Loucy (cell line): ENCODE data around the gene TAC4.
A peak's percentile ranks its signal among the peaks of the same experiment; 100 is the strongest.

Experiments used
- H2AFZ ChIP-seq: fragments of 200-600 bp; sonication (generic); 2 replicates; pipeline ENCODE4 v1.6.0; 2016; ENCODE audit warnings: antibody characterized with exemption, mild to moderate bottlenecking, low read length, moderate library complexity
- H3F3A ChIP-seq: fragments of 200-600 bp; 2 replicates; pipeline ENCODE4 v1.6.0; 2016; ENCODE audit warnings: antibody characterized with exemption, low read depth, mild to moderate bottlenecking
- H3K27me3 ChIP-seq: fragments of 200-600 bp; sonication (generic); 2 replicates; pipeline ENCODE4 v1.6.1; 2014; ENCODE audit warnings: low read length, mild to moderate bottlenecking; ENCODE audit not compliant: insufficient read depth, poor library complexity, severe bottlenecking
- H3K36me3 ChIP-seq: fragments of 200-600 bp; sonication (generic); 2 replicates; pipeline ENCODE4 v1.6.1; 2016; ENCODE audit warnings: low read length; ENCODE audit not compliant: insufficient read depth
- H3K4me1 ChIP-seq: fragments of 200-600 bp; sonication (generic); 2 replicates; pipeline ENCODE4 v1.5.1; 2014; ENCODE audit warnings: low read length, mild to moderate bottlenecking; ENCODE audit not compliant: insufficient read depth, poor library complexity, severe bottlenecking
- H3K4me2 ChIP-seq: fragments of 200-600 bp; sonication (generic); 2 replicates; pipeline ENCODE4 v1.6.0; 2014; ENCODE audit warnings: antibody characterized with exemption, low read length, low read depth, mild to moderate bottlenecking; ENCODE audit not compliant: poor library complexity, severe bottlenecking
- H3K4me3 ChIP-seq: fragments of 200-600 bp; sonication (generic); 2 replicates; pipeline ENCODE4 v1.5.1; 2014; ENCODE audit warnings: low read length, mild to moderate bottlenecking, mixed read lengths; ENCODE audit not compliant: poor library complexity, severe bottlenecking
- H3K79me2 ChIP-seq: fragments of 200-600 bp; sonication (generic); 2 replicates; pipeline ENCODE4 v1.6.1; 2014; ENCODE audit warnings: low read length; ENCODE audit not compliant: insufficient read depth
- H3K9ac ChIP-seq: fragments of 200-600 bp; sonication (generic); 2 replicates; pipeline ENCODE4 v1.6.0; 2014; ENCODE audit warnings: mild to moderate bottlenecking, low read depth, low read length, moderate library complexity; ENCODE audit not compliant: poor library complexity, severe bottlenecking
- H3K9me2 ChIP-seq: fragments of 200-600 bp; sonication (generic); replicated peaks from 2 replicates; pipeline ENCODE4 v1.6.1; 2016; ENCODE audit warnings: low read depth, low read length, mixed read lengths
- H3K9me3 ChIP-seq: fragments of 200-600 bp; sonication (generic); 2 replicates; pipeline ENCODE4 v1.6.1; 2014; ENCODE audit warnings: mild to moderate bottlenecking, antibody characterized with exemption, low read length, low read depth; ENCODE audit not compliant: insufficient read depth
- H4K20me1 ChIP-seq: fragments of 200-600 bp; sonication (generic); 2 replicates; pipeline ENCODE4 v1.6.0; 2014; ENCODE audit warnings: antibody characterized with exemption, low read length, mild to moderate bottlenecking; ENCODE audit not compliant: insufficient read depth, poor library complexity, severe bottlenecking
- EZH2phosphoT487 ChIP-seq: fragments of 200-600 bp; IDR thresholded peaks from 2 replicates; pipeline ENCODE4 v1.6.1; 2018; ENCODE audit warnings: antibody characterized with exemption, mild to moderate bottlenecking, moderate library complexity, borderline replicate concordance
- TF ChIP-seq, protein P1 (sequence below): fragments of 200-600 bp; sonication (generic); conservative IDR thresholded peaks from 2 replicates; pipeline ENCODE4 v1.5.1; 2014; ENCODE audit warnings: mild to moderate bottlenecking, antibody characterized with exemption, low read length

TAC4 gene

DNA sequence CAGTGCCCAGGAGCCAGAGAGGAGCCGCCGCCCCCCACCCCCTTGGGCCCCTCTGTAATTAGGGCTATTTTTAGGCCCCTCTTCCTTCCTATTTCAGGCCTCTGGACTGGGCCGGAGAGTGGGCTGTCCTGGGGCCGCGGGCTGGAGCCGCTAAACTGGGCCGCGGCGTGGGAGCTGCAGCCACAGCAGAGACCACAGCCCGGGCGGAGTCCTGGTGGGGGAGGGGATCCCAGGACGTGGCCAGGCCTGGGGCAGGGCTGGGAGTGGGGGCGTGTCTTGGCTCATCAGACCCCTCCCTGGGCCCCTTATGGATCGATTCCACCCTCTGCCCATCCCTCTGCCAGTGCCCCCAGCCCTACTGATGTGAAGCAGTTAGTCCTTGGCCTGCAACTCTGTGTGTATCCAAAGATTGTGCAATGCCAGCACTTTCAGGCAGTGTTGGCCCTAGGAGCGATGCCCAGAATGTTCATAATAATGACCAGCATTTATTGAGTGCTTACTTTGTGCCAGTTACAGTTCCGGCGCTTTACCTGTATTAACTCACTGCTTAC lies 15.0 kb upstream of the TAC4 start:
- no peaks in the 10 kb centered on the region for H3K27me3 ChIP-seq
- no peaks in the 10 kb centered on the region for H3K36me3 ChIP-seq
- H3K9me3 ChIP-seq, result no peaks in the 10 kb centered on the region
- no peaks in the 10 kb centered on the region for H3K4me1 ChIP-seq
- H3F3A ChIP-seq, result no peaks in the 10 kb centered on the region
- TF ChIP-seq, protein P1, sequence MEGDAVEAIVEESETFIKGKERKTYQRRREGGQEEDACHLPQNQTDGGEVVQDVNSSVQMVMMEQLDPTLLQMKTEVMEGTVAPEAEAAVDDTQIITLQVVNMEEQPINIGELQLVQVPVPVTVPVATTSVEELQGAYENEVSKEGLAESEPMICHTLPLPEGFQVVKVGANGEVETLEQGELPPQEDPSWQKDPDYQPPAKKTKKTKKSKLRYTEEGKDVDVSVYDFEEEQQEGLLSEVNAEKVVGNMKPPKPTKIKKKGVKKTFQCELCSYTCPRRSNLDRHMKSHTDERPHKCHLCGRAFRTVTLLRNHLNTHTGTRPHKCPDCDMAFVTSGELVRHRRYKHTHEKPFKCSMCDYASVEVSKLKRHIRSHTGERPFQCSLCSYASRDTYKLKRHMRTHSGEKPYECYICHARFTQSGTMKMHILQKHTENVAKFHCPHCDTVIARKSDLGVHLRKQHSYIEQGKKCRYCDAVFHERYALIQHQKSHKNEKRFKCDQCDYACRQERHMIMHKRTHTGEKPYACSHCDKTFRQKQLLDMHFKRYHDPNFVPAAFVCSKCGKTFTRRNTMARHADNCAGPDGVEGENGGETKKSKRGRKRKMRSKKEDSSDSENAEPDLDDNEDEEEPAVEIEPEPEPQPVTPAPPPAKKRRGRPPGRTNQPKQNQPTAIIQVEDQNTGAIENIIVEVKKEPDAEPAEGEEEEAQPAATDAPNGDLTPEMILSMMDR, result no peak
- no peaks in the 10 kb centered on the region for H3K79me2 ChIP-seq
- H2AFZ ChIP-seq, result no peak overlapping the region
- H3K4me2 ChIP-seq, result no peak overlapping the region
- H3K4me3 ChIP-seq, result no peak overlapping the region
- H3K9me2 ChIP-seq, result no peaks in the 10 kb centered on the region
- no peaks in the 10 kb centered on the region for H4K20me1 ChIP-seq
- H3K9ac ChIP-seq, result no peak overlapping the region

DNA sequence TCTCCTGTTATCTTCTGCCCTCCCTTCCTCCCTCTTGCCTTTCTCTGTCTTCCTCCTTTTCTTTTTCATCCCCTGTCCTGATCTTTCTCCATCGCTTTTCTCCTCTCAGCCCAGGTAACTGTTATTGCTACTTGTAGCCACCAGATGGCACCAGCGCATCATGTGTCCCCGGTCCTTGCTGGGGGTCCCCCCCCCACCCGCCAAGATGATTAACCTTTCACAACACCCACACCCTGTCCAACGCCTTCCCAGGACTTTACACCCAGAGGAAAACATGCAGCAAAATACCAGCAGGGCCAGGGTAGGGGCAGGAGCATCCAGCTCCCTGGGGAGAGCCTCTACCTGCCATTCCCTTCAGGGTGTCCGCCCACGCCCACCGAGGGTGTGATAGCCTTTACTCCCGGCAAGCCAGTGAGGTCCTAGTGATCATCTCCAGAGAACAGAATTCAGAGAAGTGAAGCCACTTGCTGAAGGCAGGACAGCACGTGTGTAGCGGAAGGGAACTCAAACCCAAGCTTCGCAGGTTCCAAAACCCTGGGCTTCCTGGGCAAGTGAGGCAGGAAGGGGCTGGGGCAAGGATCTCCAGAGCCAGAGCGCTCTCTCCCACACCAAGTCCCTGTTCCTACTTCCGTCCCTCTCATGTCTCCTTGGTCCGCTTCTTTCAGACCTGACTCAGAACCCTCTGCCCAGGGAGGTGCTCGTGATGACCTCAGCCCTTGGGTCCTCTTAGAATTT lies 13.4 kb upstream of the TAC4 start:
- Histone ChIP-seq H3K36me3 (no peaks in the 10 kb centered on the region), H3K79me2 (no peaks in the 10 kb centered on the region), H3K27me3 (no peaks in the 10 kb centered on the region), H2AFZ (no peak overlapping the region), H3K4me1 (no peaks in the 10 kb centered on the region), H4K20me1 (no peaks in the 10 kb centered on the region), H3K9ac (no peak overlapping the region), H3K4me2 (no peak overlapping the region), H3K4me3 (no peak overlapping the region), H3F3A (no peaks in the 10 kb centered on the region), H3K9me2 (no peaks in the 10 kb centered on the region), H3K9me3 (no peaks in the 10 kb centered on the region)
- no peak for TF ChIP-seq EZH2phosphoT487
- TF ChIP-seq, protein P1, result peak; percentile 93

DNA sequence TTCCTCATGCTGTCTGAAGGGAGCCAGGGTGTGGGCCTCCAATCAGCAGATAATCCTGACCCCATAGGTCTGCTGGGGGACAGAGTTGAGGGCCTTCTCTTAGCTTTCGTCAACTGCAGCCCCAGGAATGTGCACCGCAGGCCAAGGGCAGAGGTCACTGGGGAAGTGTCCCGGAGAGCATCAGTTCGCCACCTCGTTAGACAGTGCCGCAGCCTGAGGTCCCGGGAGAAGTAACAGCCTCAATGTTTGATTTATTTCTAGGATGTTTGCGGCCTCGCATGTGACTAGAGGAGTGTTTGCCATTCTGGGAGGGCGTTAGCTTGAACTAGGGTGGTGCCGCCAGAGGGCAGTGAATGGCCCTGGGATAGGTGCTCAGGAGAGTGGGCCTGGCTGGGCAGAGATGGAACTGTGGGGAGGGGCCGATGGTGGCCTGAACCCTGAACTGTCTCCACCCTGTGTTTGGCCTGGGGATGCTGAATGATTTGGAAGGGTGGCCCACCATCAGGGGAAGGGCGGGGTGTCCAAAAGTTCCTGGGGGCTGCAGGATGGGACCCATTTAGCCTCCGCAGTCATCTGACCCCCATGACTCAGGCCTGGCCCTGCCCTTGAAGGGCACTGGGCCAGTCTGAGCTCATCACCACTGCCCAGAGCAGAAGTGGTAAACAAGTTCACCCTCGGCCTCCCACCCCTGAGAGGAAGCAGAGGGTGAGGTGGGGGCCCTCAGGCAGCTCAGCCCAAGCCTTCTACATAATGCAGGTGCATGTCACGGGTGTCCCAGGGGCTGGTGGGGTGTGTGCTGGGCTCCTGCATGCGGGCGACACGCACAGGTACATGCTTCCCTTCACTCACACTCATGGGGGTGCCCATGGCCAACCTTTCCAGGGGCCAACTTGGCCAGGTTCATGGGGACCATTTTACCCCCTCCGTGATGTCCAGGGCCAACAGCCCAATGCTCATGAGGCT lies 12.4 kb upstream of the TAC4 start:
- Histone ChIP-seq H3K9me2 (no peaks in the 10 kb centered on the region), H4K20me1 (no peaks in the 10 kb centered on the region), H3K4me3 (no peak overlapping the region), H3F3A (no peaks in the 10 kb centered on the region), H3K27me3 (no peaks in the 10 kb centered on the region), H2AFZ (no peak overlapping the region), H3K36me3 (no peaks in the 10 kb centered on the region), H3K4me1 (no peaks in the 10 kb centered on the region), H3K4me2 (no peak overlapping the region), H3K9me3 (no peaks in the 10 kb centered on the region), H3K79me2 (no peaks in the 10 kb centered on the region), H3K9ac (no peak overlapping the region)
- no peak for TF ChIP-seq EZH2phosphoT487
- TF ChIP-seq, protein P1, result no peak
